Astrocyte of the spinal cord (primary cell): Measurements from ENCODE around the gene TTLL11.

Experiments used
- DNase-seq: peaks from one replicate; pipeline ENCODE4 v3.0.0; 2011; ENCODE audit warnings: low read depth, low spot score
- H3K4me3 ChIP-seq: 2 replicates; pipeline ENCODE4 v1.5.1; 2011; ENCODE audit warnings: low read depth, mild to moderate bottlenecking, low read length, moderate library complexity
- in situ Hi-C: cut with HindIII; loops from 2 replicates; pipeline ENCODE4 v1.10.0; 2017; ENCODE audit warnings: low sequenced_read_pairs
- TF ChIP-seq, protein P1 (sequence below): IDR thresholded peaks from 2 replicates; pipeline ENCODE4 v1.5.1; 2012; ENCODE audit warnings: low read depth, mild to moderate bottlenecking, low read length, inconsistent platforms

TTLL11 gene

DNA sequence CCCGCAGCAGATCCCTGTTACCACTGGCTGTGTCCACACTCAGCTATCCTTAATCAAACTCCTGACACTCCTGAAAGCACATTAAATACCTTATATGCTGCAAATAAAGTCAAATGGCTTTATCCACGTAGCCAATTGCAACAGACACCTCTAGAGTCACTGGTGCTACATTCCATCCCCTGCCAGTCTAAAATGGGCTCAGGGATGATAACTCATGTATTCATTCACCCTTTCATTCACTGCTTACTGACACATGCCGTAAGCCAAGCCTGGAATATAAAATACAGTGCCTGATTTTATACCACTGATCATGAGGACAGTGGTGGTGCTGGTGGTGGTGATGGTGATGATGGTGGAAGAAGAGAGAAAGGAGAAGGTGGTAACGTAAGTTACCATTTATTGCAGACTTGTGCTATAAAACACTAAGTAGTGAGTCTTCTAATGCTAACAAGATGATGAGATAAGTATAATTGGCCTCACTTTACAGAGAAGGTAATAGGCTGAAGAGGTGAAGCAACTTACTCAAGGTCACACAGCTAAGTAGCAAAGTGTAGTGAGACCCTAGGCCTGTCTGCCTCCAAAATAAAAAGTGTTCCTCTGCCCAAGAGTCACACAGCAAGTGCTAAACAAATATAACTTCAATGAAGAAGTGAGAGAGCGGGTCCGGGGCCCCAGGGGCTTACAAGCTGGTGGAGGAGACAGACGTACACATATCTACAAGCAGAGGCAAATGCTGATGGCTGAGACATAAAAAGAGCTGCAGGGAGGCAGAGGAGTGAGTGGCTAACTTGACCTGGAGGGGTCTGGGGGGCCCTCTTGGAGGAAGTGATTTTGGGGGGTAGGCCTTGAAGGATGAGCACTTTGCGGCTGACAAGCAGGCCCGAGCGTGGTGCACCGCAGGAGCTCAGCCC lies 1.2 kb downstream of the TTLL11 start:
- TF ChIP-seq, protein P1, sequence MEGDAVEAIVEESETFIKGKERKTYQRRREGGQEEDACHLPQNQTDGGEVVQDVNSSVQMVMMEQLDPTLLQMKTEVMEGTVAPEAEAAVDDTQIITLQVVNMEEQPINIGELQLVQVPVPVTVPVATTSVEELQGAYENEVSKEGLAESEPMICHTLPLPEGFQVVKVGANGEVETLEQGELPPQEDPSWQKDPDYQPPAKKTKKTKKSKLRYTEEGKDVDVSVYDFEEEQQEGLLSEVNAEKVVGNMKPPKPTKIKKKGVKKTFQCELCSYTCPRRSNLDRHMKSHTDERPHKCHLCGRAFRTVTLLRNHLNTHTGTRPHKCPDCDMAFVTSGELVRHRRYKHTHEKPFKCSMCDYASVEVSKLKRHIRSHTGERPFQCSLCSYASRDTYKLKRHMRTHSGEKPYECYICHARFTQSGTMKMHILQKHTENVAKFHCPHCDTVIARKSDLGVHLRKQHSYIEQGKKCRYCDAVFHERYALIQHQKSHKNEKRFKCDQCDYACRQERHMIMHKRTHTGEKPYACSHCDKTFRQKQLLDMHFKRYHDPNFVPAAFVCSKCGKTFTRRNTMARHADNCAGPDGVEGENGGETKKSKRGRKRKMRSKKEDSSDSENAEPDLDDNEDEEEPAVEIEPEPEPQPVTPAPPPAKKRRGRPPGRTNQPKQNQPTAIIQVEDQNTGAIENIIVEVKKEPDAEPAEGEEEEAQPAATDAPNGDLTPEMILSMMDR = no peak
- in situ Hi-C loops = no loop called here
- DNase-seq = no peak
- peak overlapping the region; percentile 64 for H3K4me3 ChIP-seq

DNA sequence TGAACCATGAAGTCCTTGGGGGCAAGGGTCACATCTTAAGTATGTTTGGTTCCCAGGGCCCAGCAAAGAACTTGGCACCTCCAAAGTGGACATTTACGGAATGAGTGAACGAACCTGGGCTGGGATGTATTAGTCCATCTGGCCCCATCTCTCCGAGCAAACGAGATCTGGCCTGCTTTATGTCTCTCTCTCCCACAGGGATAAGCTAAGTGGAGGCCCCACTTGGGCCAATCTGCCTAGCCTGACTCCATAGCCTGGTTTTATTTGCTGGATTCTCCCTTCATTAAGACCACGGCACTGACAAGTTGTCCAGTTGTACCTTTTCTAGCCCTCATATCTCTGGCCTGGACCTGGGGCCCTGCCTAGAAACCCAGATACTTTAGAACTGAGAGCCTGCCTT lies 2.1 kb downstream of the TTLL11 start:
- in situ Hi-C loops = no loop called here
- no peak overlapping the region for H3K4me3 ChIP-seq
- DNase-seq = no peak
- TF ChIP-seq, protein P1 = no peak

DNA sequence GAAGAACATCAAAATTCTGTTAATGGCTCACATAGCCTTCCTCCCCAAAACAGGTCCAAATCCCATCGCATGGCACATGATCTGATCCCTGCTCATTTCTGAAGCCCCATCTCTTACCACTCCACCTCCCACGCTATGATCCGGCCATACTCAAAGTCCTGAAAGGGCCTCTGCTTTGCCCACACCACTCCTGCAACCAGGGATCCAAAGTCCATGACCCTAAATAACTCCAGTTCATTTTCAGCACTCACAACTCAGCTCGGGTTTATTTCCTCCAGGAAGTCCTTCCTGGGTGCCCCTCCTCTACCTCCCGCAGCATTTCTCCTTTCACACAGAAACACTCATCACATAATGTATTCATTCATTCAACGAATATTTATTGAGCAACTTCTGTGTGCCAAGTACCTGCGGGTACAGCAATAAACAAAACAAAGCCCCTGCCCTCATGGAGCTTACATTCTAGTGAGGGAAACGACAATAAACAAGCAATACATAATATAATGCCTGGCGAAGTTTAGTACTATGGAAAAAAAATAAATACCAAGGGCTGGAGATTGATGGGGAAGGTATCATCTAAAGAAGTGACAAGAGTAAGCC lies 2.7 kb downstream of the TTLL11 start:
- no peak for DNase-seq
- TF ChIP-seq, protein P1 = no peak
- no peak overlapping the region for H3K4me3 ChIP-seq
- in situ Hi-C loops = no loop called here

DNA sequence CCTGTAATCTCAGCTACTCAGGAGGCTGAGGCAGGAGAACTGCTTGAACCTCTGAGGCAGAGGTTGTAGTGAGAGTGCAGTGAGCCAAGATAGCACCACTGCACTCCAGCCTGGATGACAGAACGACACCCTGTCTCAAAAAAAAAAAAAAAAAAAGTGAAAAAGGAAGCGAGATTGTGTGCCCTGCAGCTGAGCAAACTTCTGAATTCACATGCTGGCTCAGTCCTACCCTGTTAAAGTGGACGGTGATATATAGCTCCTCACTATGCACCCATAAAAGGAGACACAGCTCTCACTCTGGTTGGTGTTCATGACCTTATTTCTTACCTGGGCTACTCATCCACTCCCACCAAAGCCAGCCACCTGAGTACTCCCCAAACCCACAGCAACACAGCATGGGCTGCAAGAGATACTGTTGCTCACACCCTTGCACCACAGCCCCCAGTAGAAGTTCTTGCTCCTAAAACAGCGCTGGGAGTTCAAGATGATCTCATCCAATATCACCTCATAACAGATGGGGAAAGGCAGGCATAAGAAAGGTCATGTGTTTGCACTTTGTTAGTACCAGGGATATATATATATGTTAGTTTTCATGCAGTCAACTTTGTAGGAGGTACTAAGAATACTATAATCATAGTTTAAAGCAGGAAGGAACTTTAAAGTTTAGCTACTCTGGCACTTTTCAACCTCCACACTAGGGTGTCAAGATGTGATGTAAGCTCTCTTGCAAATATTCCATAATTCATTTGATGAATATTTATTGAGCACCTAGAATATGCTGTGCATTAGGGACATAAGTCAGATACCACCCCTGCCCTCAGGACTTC lies 4.0 kb downstream of the TTLL11 start:
- TF ChIP-seq, protein P1 = no peak
- DNase-seq = no peak
- in situ Hi-C loops = no loop called here
- H3K4me3 ChIP-seq = no peak overlapping the region

DNA sequence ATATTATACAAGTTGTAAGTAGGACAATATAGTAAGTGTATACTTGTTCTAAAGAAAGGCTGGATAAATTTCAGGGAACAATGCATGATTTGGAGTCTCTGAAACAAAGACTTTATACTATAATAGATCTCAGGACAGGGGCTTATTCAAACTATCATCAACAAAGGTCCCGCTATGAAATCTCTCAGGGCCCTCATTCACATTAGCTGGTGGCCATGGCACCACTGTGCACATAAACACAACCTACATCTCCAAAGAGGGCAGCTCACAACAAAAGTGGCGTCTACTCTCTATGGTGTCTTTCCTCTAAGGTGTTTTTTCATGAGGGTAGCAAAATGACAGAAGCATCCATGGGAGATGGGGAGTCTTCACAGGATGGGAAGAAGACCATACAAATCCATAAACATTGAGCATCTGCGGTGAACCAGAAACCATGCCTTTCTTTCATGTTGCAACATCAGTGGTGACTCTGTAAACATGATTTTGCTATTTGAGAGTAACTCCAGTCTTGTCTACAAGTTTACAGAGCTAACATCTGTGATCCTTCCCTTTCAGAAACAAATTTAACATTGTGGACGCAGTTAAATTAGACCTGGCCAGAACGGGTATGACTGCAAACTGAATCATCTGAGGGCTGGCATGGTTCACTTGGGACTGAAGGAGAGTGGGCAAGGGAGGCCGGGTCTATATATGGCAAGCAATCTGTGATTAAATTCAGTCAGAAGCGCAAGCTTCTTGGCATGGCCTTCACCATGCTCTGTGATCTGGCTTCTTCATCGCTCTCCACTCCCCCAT lies 5.5 kb downstream of the TTLL11 start:
- in situ Hi-C loops = no loop called here
- DNase-seq = peak; percentile 38
- no peak overlapping the region for H3K4me3 ChIP-seq
- TF ChIP-seq, protein P1 = no peak

DNA sequence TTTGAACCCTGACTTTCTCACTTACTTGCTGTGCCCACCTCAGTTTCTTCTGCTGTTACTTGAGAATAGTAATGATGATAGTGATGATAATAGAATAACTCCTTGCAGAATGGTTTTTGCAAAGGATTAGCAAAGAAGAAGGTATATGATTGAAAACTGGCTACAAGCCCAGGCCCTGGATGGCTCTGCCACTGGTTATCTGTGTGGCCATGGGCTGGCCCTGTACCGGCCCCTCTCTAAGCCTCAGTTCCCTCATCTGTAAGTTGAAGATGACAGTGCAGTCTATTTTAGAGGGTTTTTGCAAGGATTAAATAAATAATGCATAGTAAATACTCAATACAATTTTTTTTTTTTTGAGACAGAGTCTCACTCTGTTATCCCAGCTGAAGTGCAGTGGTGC lies 6.2 kb downstream of the TTLL11 start:
- TF ChIP-seq, protein P1 = no peak
- DNase-seq = no peak
- H3K4me3 ChIP-seq = no peak overlapping the region
- in situ Hi-C loops = no loop called here
